Astrocyte (in vitro differentiated cells and primary cell): ENCODE data around the gene PLCG1. TPM values are rescaled to one million over a fixed set of nuclear protein-coding genes. Genes with fewer than 3 reads are reported as not detected.

Experiments
- DNase-seq: peaks from one replicate; pipeline ENCODE4 v3.0.0-alpha.2; 2010; ENCODE audit warnings: low read depth
- FAIRE-seq: peaks from 2 replicates; lab custom pipeline; 2011; peaks lifted over from hg19 to GRCh38; lab: Jason Lieb, UNC
- H2AFZ ChIP-seq: 2 replicates; pipeline ENCODE4 v1.6.0; 2012; ENCODE audit warnings: low read depth, low read length, inconsistent platforms
- H3K27ac ChIP-seq: 2 replicates; pipeline ENCODE4 v1.5.1; 2011; ENCODE audit warnings: low read depth, low read length, inconsistent platforms
- H3K27me3 ChIP-seq: 2 replicates; pipeline ENCODE4 v1.6.0; 2011; ENCODE audit warnings: low read length, inconsistent platforms; ENCODE audit not compliant: insufficient read depth
- H3K36me3 ChIP-seq: 2 replicates; pipeline ENCODE4 v1.5.1; 2011; ENCODE audit warnings: low read length, inconsistent platforms; ENCODE audit not compliant: insufficient read depth
- H3K4me1 ChIP-seq: 2 replicates; pipeline ENCODE4 v1.5.1; 2011; ENCODE audit warnings: low read length, inconsistent platforms; ENCODE audit not compliant: insufficient read depth
- H3K4me2 ChIP-seq: 2 replicates; pipeline ENCODE4 v1.6.0; 2012; ENCODE audit warnings: low read length, inconsistent platforms
- H3K4me3 ChIP-seq: 2 replicates; pipeline ENCODE4 v1.5.1; 2011; ENCODE audit warnings: low read depth, mild to moderate bottlenecking, low read length, inconsistent platforms; ENCODE audit not compliant: insufficient read depth
- H3K79me2 ChIP-seq: 2 replicates; pipeline ENCODE4 v1.6.0; 2012; ENCODE audit warnings: mild to moderate bottlenecking, low read length, inconsistent platforms; ENCODE audit not compliant: insufficient read depth
- H3K9ac ChIP-seq: 2 replicates; pipeline ENCODE4 v1.6.0; 2012; ENCODE audit warnings: mild to moderate bottlenecking, low read length, inconsistent platforms
- H3K9me3 ChIP-seq: 2 replicates; pipeline ENCODE4 v1.5.1; 2012; ENCODE audit warnings: low read depth, mild to moderate bottlenecking, low read length, inconsistent platforms; ENCODE audit not compliant: insufficient read depth
- H4K20me1 ChIP-seq: 2 replicates; pipeline ENCODE4 v1.6.0; 2012; ENCODE audit warnings: low read length, inconsistent platforms; ENCODE audit not compliant: insufficient read depth
- H3K27ac Mint-ChIP-seq: one replicate; pipeline ENCODE4 v1.8.0; 2021; ENCODE audit warnings: mild to moderate bottlenecking, mixed read lengths; ENCODE audit not compliant: unreplicated experiment
- H3K27me3 Mint-ChIP-seq: one replicate; pipeline ENCODE4 v1.8.0; 2021; ENCODE audit warnings: low read depth, mixed read lengths; ENCODE audit not compliant: unreplicated experiment
- H3K36me3 Mint-ChIP-seq: one replicate; pipeline ENCODE4 v1.8.0; 2021; ENCODE audit warnings: low read depth, mixed read lengths; ENCODE audit not compliant: unreplicated experiment
- H3K4me1 Mint-ChIP-seq: one replicate; pipeline ENCODE4 v1.8.0; 2021; ENCODE audit warnings: low read depth, mixed read lengths; ENCODE audit not compliant: unreplicated experiment
- H3K4me3 Mint-ChIP-seq: one replicate; pipeline ENCODE4 v1.8.0; 2021; ENCODE audit warnings: mild to moderate bottlenecking, moderate library complexity, mixed read lengths; ENCODE audit not compliant: unreplicated experiment
- H3K9me3 Mint-ChIP-seq: one replicate; pipeline ENCODE4 v1.8.0; 2021; ENCODE audit warnings: mild to moderate bottlenecking, mixed read lengths; ENCODE audit not compliant: unreplicated experiment
- CTCF ChIP-seq: IDR thresholded peaks from 2 replicates; pipeline ENCODE4 v1.5.1; 2011; ENCODE audit warnings: low read depth, mild to moderate bottlenecking, inconsistent platforms, low read length, moderate library complexity; ENCODE audit not compliant: insufficient read depth
- EZH2 ChIP-seq: IDR thresholded peaks from 2 replicates; pipeline ENCODE4 v1.6.1; 2012; ENCODE audit warnings: mild to moderate bottlenecking, low read length, inconsistent platforms; ENCODE audit not compliant: insufficient read depth
- total RNA-seq: library from RNA; stranded (reverse); gene quantifications from 2 replicates; pipeline ENCODE4 v1.2.1, GENCODE V29; 2021

Gene PLCG1
- total RNA-seq, 1 donor from 2014 or later = 129 TPM

GRCh38 chr20:41162396-41162795, 25.1 kb downstream of the PLCG1 start:
- H3K9me3 Mint-ChIP-seq = no peaks in the 10 kb centered on the region
- no peaks in the 10 kb centered on the region for H3K27me3 Mint-ChIP-seq
- H3K4me1 Mint-ChIP-seq = peaks cover 6% of the 10 kb centered on the region
- no peak overlapping the region for H3K9ac ChIP-seq
- H3K36me3 ChIP-seq = peaks cover 31% of the 10 kb centered on the region
- H3K4me3 ChIP-seq = no peak overlapping the region
- DNase-seq (no peak), FAIRE-seq (no peak)
- H3K9me3 ChIP-seq = no peaks in the 10 kb centered on the region
- H3K27me3 ChIP-seq = no peaks in the 10 kb centered on the region
- no peaks in the 10 kb centered on the region for H3K4me1 ChIP-seq
- H3K4me2 ChIP-seq = no peak overlapping the region
- no peak overlapping the region for H3K27ac ChIP-seq
- no peak overlapping the region for H3K4me3 Mint-ChIP-seq
- TF ChIP-seq EZH2 (no peak), CTCF (no peak)
- peaks cover 44% of the 10 kb centered on the region for H3K79me2 ChIP-seq
- peaks cover 46% of the 10 kb centered on the region for H3K36me3 Mint-ChIP-seq
- H3K27ac Mint-ChIP-seq = no peak overlapping the region
- peaks cover 77% of the 10 kb centered on the region for H4K20me1 ChIP-seq
- no peak overlapping the region for H2AFZ ChIP-seq

GRCh38 chr20:41163821-41164220, 26.5 kb downstream of the PLCG1 start:
- H3K27ac Mint-ChIP-seq = no peak overlapping the region
- H3K27me3 ChIP-seq = no peaks in the 10 kb centered on the region
- peaks cover 48% of the 10 kb centered on the region for H3K36me3 Mint-ChIP-seq
- no peaks in the 10 kb centered on the region for H3K9me3 Mint-ChIP-seq
- FAIRE-seq = no peak
- peaks cover 33% of the 10 kb centered on the region for H3K36me3 ChIP-seq
- H4K20me1 ChIP-seq = peaks cover 68% of the 10 kb centered on the region
- no peak overlapping the region for H2AFZ ChIP-seq
- H3K4me3 ChIP-seq = no peak overlapping the region
- TF ChIP-seq EZH2 (no peak), CTCF (no peak)
- no peak for DNase-seq
- H3K4me3 Mint-ChIP-seq = no peak overlapping the region
- H3K4me2 ChIP-seq = no peak overlapping the region
- no peaks in the 10 kb centered on the region for H3K4me1 Mint-ChIP-seq
- H3K9ac ChIP-seq = no peak overlapping the region
- H3K27me3 Mint-ChIP-seq = no peaks in the 10 kb centered on the region
- no peak overlapping the region for H3K27ac ChIP-seq
- peaks cover 30% of the 10 kb centered on the region for H3K79me2 ChIP-seq
- no peaks in the 10 kb centered on the region for H3K4me1 ChIP-seq
- no peaks in the 10 kb centered on the region for H3K9me3 ChIP-seq

GRCh38 chr20:41165001-41165882, 27.9 kb downstream of the PLCG1 start:
- Histone ChIP-seq H3K27me3 (no peaks in the 10 kb centered on the region), H3K79me2 (peaks cover 15% of the 10 kb centered on the region), H3K9me3 (no peaks in the 10 kb centered on the region), H3K4me2 (no peak overlapping the region), H3K9ac (no peak overlapping the region), H3K4me3 (no peak overlapping the region), H2AFZ (no peak overlapping the region), H3K4me1 (peaks cover 6% of the 10 kb centered on the region), H3K27ac (no peak overlapping the region), H4K20me1 (peaks cover 68% of the 10 kb centered on the region), H3K36me3 (peaks cover 45% of the 10 kb centered on the region)
- peaks cover 54% of the 10 kb centered on the region for H3K36me3 Mint-ChIP-seq
- H3K4me1 Mint-ChIP-seq = no peaks in the 10 kb centered on the region
- no peaks in the 10 kb centered on the region for H3K9me3 Mint-ChIP-seq
- DNase-seq = no peak
- H3K27ac Mint-ChIP-seq = no peak overlapping the region
- H3K4me3 Mint-ChIP-seq = no peak overlapping the region
- TF ChIP-seq CTCF = no peak
- TF ChIP-seq EZH2 = no peak
- no peaks in the 10 kb centered on the region for H3K27me3 Mint-ChIP-seq
- no peak for FAIRE-seq
